Calu3 (cell line): ENCODE data around the gene DR1. TPM values are rescaled to one million over a fixed set of nuclear protein-coding genes. Genes with fewer than 3 reads are reported as not detected.

Experiments
- BruUV-seq: library from RNA; stranded (reverse); fragments of 400-500 nt; replicated peaks from 2 replicates; lab custom pipeline; 2021; lab: Mats Ljungman, UMichigan
- CTCF ChIA-PET: fragments of 300-600 bp; sonication (Branson Sonifier 250); formaldehyde crosslinking; loops from one replicate; lab custom pipeline; 2022; ENCODE audit warnings: antibody characterized with exemption; lab: Charles Lee
- DNase-seq: peaks from one replicate; pipeline ENCODE4 v3.0.0; 2022
- H3K27ac Mint-ChIP-seq: one replicate; pipeline ENCODE4 v1.8.0; 2022; ENCODE audit warnings: mixed read lengths; ENCODE audit not compliant: unreplicated experiment
- H3K27me3 Mint-ChIP-seq: one replicate; pipeline ENCODE4 v1.8.0; 2022; ENCODE audit warnings: mixed read lengths; ENCODE audit not compliant: unreplicated experiment
- H3K36me3 Mint-ChIP-seq: one replicate; pipeline ENCODE4 v1.8.0; 2022; ENCODE audit warnings: mild to moderate bottlenecking, moderate library complexity, mixed read lengths; ENCODE audit not compliant: insufficient read depth, unreplicated experiment
- H3K4me1 Mint-ChIP-seq: one replicate; pipeline ENCODE4 v1.8.0; 2022; ENCODE audit warnings: mild to moderate bottlenecking, low read depth, mixed read lengths; ENCODE audit not compliant: unreplicated experiment
- H3K4me3 Mint-ChIP-seq: one replicate; pipeline ENCODE4 v1.8.0; 2022; ENCODE audit warnings: mild to moderate bottlenecking, low read depth, moderate library complexity, mixed read lengths; ENCODE audit not compliant: unreplicated experiment
- H3K9me3 Mint-ChIP-seq: one replicate; pipeline ENCODE4 v1.8.0; 2022; ENCODE audit warnings: low read depth, mixed read lengths; ENCODE audit not compliant: unreplicated experiment
- intact Hi-C: fragments of 100-400 bp; cut with micrococcal nuclease; formaldehyde crosslinking; loops from one replicate; pipeline ENCODE4 v1.10.0; 2022; ENCODE audit not compliant: unreplicated experiment
- total RNA-seq: library from RNA; stranded (reverse); gene quantifications from 2 replicates; pipeline ENCODE4 v1.2.3, GENCODE V29; 2022
- TF ChIP-seq, protein P1 (sequence below): fragments of 200-600 bp; IDR thresholded peaks from one replicate; pipeline ENCODE4 v1.8.0; 2022; ENCODE audit warnings: antibody characterized with exemption; ENCODE audit not compliant: unreplicated experiment

The DR1 gene
- total RNA-seq, 1 experiment from 2014 or later, result 51.1 TPM

DNA sequence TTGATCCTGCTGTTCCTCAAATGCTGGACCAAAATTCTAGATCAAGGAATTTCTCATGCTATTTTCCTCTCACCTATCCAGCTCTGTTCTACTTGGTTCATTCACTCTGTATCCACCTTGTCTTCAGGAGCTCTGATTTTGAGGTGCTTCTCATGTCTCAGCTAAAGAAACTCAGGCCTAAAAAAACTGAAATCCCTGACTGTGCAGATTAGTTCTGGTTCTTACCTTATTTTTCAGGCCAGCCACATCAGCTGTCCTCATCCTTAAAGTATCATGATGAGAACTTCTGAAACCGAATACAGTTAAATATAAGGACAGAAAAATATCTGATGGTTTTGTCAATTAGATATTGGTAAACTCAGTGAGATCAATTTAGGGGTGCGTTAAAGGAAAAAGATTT is 27.8 kb upstream of the DR1 start:
- Mint-ChIP-seq H3K27me3 (no peaks in the 10 kb centered on the region), H3K27ac (no peak overlapping the region), H3K36me3 (no peaks in the 10 kb centered on the region), H3K4me1 (peaks cover 13% of the 10 kb centered on the region), H3K9me3 (peaks cover 5% of the 10 kb centered on the region), H3K4me3 (no peak overlapping the region)
- CTCF ChIA-PET, result no interaction called here
- intact Hi-C loops, result no loop called here
- TF ChIP-seq, protein P1, sequence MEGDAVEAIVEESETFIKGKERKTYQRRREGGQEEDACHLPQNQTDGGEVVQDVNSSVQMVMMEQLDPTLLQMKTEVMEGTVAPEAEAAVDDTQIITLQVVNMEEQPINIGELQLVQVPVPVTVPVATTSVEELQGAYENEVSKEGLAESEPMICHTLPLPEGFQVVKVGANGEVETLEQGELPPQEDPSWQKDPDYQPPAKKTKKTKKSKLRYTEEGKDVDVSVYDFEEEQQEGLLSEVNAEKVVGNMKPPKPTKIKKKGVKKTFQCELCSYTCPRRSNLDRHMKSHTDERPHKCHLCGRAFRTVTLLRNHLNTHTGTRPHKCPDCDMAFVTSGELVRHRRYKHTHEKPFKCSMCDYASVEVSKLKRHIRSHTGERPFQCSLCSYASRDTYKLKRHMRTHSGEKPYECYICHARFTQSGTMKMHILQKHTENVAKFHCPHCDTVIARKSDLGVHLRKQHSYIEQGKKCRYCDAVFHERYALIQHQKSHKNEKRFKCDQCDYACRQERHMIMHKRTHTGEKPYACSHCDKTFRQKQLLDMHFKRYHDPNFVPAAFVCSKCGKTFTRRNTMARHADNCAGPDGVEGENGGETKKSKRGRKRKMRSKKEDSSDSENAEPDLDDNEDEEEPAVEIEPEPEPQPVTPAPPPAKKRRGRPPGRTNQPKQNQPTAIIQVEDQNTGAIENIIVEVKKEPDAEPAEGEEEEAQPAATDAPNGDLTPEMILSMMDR, result no peak
- BruUV-seq, result no TSS peak
- DNase-seq, result no peak

DNA sequence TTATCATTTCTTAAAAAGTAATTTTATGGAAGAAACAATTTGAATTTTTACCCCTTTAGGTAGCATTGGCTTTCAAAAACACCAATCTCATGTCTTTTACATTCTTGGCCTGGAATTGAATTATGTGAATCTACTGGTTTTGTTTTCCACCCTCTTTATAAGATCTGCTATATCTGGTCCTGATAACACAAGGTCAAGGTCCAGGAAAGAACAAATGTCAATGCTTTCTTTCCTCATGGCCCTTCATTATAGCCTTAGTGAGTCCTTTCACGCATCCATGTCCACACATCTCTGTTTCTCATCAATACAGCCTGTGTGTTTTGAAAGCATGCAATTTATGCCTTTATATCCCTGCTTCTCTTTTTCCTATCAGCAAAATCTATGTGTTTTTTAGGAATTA is 24.0 kb upstream of the DR1 start:
- DNase-seq, result no peak
- TF ChIP-seq, protein P1, result no peak
- Mint-ChIP-seq H3K4me1 (peaks cover 39% of the 10 kb centered on the region), H3K27me3 (no peaks in the 10 kb centered on the region), H3K27ac (no peak overlapping the region), H3K9me3 (peaks cover 5% of the 10 kb centered on the region), H3K36me3 (no peaks in the 10 kb centered on the region), H3K4me3 (no peak overlapping the region)
- intact Hi-C loops, result no loop called here
- BruUV-seq, result no TSS peak
- CTCF ChIA-PET, result no interaction called here

DNA sequence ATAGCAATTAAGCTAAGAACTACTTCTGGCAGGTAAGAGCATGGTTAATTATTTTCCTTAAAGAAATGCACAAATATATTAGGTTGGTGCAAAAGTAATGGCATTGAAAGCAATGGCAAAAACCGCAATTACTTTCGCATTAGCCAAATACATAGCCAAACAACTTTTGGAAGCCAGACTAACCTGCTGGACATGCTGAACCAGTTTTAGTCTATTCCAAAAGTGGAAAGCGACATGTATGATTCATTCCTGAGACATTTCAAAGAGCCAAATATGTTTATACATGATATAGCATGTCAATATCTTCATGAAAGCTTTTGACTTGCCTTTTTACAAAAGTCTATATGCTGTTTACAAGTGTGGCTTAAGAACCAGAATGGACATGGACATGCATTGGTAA is 23.4 kb upstream of the DR1 start:
- Mint-ChIP-seq H3K4me3 (no peak overlapping the region), H3K36me3 (no peaks in the 10 kb centered on the region), H3K9me3 (peaks cover 5% of the 10 kb centered on the region), H3K27ac (peak overlapping the region; percentile 45), H3K4me1 (peaks cover 39% of the 10 kb centered on the region), H3K27me3 (no peaks in the 10 kb centered on the region)
- BruUV-seq, result no TSS peak
- peak; percentile 65 for DNase-seq
- intact Hi-C loops, result no loop called here
- TF ChIP-seq, protein P1, result no peak
- CTCF ChIA-PET, result interaction anchor here (1.5 kb wide), 1 partner anchor 18 kb away, joined by 5 read pairs; no protein-coding TSS in a partner anchor

DNA sequence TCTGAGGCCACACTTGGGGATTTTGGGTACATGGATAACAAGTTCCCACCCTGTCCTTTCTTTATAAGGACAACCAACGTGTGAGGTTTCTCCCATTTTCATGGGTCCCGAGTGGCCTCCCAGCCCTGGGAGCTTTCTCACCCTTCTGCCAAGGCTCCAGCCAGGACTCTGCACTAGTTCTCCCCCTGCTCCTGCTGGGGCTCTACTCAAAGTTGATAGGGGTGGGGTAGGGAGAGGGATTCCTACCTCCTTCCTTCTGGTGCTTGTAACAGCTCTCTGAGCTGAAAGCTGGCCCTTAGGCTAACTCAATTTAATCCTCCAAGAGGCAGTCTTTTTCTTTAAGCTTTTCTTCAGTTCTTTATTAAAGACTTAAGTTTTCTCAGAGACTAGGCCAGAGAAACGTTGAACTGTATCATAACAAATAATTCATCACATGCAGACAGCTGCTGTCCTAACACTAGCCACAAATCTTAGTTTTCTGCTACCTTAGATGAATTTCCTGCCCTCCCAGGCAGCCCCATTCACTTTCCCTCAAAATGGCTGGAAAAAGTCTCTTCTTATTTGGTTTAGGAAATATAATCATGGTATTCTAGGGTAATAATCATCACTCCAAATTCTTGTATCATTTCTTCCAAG is 22.4 kb upstream of the DR1 start:
- Mint-ChIP-seq H3K4me1 (peaks cover 39% of the 10 kb centered on the region), H3K27me3 (no peaks in the 10 kb centered on the region), H3K4me3 (no peak overlapping the region), H3K27ac (no peak overlapping the region), H3K36me3 (no peaks in the 10 kb centered on the region), H3K9me3 (peaks cover 5% of the 10 kb centered on the region)
- CTCF ChIA-PET, result interaction anchor here (1.5 to 2.0 kb wide), 2 partner anchors 19 to 22 kb away, joined by 5 to 7 read pairs; partner anchors contain the start of gene DR1
- intact Hi-C loops, result no loop called here
- BruUV-seq, result no TSS peak
- DNase-seq, result no peak
- TF ChIP-seq, protein P1, result no peak
